GM13977 (cell line): ENCODE data around the gene SEC22A.

Experiments
- DNase-seq: peaks from one replicate; pipeline ENCODE4 v3.0.0; 2012; ENCODE audit warnings: low spot score
- in situ Hi-C: fragments of 300-500 bp; cut with MboI; formaldehyde crosslinking; loops from one replicate; pipeline ENCODE4 v1.12.0; 2022; ENCODE audit warnings: low sequenced_read_pairs, low pct_unique_long_range_greater_than_20kb, mixed read lengths, inconsistent platforms; ENCODE audit not compliant: unreplicated experiment
- TF ChIP-seq, protein P1 (sequence below): IDR thresholded peaks from 2 replicates; pipeline ENCODE4 v1.5.1; 2012; ENCODE audit warnings: mild to moderate bottlenecking, control low read depth; ENCODE audit not compliant: insufficient read depth; ENCODE audit errors: extremely low read depth, missing control alignments

The SEC22A gene

DNA sequence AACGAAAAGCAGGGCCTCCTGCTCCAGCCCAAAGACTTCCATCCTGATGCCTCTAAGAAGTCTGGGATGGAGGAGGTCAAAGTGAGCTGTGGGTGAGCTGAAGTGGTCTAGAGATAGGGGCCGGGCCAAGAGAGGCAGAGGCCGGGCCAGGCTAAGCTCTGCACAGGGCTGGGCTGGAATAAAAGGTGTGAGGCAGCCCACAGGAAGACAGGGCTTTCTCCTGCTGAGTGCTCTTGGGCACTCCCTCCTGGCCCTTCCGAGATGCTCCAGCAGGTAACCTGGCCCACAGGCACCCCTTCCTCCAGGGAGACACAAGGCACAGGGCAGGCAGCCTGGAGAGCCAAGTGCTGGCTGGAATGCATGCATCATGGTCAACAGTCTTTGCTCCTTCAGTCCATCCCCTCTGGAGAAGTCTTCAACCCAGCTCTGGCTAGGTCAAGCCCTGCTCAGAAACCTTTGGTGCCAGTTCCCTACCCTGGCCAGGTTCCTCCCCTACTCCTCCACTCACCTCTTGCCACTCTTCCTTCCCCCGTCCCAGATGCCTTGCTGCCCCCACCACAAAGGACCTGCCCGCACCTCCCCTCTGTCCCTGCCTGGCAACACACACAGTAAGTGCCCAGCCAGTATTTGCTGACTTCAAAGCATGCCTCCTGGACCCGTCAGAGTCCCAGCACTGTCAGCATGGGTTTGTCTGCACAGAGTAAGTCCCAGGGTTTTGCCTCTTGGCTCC, 93.6 kb downstream of the SEC22A start:
- DNase-seq = no peak
- in situ Hi-C loops = no loop called here
- TF ChIP-seq, protein P1, sequence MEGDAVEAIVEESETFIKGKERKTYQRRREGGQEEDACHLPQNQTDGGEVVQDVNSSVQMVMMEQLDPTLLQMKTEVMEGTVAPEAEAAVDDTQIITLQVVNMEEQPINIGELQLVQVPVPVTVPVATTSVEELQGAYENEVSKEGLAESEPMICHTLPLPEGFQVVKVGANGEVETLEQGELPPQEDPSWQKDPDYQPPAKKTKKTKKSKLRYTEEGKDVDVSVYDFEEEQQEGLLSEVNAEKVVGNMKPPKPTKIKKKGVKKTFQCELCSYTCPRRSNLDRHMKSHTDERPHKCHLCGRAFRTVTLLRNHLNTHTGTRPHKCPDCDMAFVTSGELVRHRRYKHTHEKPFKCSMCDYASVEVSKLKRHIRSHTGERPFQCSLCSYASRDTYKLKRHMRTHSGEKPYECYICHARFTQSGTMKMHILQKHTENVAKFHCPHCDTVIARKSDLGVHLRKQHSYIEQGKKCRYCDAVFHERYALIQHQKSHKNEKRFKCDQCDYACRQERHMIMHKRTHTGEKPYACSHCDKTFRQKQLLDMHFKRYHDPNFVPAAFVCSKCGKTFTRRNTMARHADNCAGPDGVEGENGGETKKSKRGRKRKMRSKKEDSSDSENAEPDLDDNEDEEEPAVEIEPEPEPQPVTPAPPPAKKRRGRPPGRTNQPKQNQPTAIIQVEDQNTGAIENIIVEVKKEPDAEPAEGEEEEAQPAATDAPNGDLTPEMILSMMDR = no peak

DNA sequence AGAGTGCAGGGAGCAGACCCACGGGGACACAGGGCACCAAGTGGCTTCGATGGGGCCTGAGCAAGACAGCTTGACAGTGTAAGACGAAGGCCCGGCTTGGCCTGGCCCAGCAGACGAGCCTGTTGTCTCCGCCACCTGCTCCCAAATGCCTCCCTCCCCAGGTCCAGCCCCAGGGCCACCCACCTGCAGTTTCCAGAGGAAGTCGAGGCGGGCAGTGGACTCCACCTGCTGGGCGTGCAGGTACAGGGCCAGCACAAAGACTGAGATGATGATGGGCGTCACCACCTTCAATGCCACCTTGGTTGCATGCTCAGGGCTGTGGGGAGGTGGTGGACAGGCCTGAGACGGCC, 94.1 kb downstream of the SEC22A start:
- no peak for DNase-seq
- TF ChIP-seq, protein P1 = no peak
- in situ Hi-C loops = no loop called here

DNA sequence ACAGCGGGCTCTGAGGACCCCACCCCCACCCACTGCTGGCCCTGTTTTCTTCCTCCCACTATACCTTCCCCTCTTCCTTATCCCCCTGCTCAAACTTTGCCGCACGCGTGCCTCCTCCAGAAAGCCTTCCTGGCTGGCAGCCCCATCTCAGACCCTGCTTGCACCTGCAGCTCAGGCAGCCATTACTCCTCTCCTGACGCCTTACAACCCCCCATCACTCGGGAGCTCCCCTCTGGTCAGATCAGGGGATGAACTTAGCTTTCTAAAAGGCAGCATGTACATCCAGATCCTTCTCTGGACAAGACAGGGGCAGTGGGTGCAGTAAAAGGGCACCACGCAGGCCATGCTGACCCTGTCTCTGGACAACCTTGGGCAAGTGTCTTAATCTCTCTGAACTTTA, 94.5 kb downstream of the SEC22A start:
- TF ChIP-seq, protein P1 = no peak
- no peak for DNase-seq
- in situ Hi-C loops = no loop called here

DNA sequence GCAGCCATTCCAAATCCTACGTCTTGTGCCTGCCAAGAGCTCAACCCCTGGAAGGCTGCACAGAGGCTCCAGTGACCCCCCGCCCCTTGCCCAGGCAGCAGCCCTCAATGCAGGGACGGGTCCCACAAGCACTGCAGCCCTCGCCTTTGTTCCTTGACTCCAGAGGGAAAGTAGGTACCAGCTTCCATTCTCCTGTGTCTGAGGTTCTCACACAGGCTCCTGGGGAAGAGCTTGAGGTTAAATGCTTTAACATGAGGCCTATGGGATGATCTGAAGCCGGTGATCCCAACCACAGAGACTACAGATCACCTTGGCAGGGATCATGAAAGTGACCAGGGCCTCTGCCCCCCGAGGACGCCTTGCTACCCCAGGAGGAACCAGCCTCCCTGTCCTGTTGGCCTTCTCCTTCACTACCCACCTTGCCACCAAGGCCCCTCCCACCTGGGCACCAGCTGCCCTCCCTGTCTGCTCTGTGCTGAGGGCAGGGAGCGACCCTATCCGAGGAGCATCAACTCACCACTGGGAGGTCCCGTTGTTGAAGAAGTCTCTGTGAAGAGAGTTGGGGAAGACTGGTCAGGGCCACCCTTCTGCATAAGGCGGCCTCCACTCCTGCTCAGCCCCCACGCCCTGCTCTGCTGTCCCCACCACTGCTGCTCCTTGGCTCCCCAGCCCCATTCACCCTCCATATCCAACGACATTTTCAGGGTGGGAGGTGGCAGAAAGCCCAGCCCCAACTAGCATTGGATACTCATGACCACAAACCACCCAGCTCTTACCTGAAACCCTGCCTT, 95.3 kb downstream of the SEC22A start:
- TF ChIP-seq, protein P1 = no peak
- no peak for DNase-seq
- in situ Hi-C loops = no loop called here

DNA sequence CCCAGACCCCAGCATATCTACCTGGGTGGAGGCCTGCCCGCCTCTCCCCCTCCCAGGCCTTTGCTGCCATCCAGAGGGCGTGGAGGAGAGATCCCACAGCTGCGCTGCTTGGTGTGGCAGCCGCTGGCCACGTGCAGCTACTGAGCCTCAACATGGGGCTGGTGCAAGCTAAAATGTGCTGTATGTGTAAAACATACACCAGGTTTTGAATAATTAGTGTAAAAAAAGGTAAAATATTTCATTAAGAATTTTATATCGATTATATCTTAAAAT, 95.8 kb downstream of the SEC22A start:
- TF ChIP-seq, protein P1 = no peak
- in situ Hi-C loops = no loop called here
- DNase-seq = no peak

DNA sequence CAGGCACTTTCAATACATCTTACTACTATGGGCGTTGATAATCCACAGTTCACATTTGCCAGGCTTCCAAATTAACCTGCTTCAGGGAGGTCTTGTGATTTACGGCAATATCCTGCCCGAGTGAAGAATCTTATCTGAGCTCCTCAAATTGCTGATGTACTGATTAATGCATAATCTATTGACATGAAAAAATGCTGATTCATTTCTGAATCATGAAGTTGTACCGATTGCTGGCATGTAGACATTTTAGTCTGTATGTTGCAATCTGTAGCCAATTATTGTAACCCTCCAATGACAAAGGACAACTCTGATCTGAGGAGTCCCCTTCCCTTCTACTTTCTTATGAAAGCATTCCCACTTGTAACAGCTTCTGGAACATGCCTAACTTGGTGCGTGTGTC, 97.2 kb downstream of the SEC22A start:
- in situ Hi-C loops = no loop called here
- DNase-seq = no peak
- TF ChIP-seq, protein P1 = no peak
